NCI-H1694 (cell line): Measurements from ENCODE around the gene NCBP1.

Source experiments
- DNase-seq: peaks from one replicate; lab custom pipeline; 2025; lab: John Stamatoyannopoulos, UW

The NCBP1 gene

GRCh38 chr9:97717866-97718265, 84.2 kb downstream of the NCBP1 start:
- DNase-seq, result no peak

- DNase-seq, result no peak
Observed at GRCh38 chr9:97721396-97721795, 87.8 kb downstream of the NCBP1 start.

- no peak for DNase-seq
Observed at GRCh38 chr9:97722331-97722730, 88.7 kb downstream of the NCBP1 start.
